ENCODE data around the gene TRMT61A.
"Not testable (repeated sequence)": the region's sequence is repeated elsewhere in the genome, so short reads cannot be mapped to it uniquely, and the experiment has no call there.

Gene TRMT61A

DNA sequence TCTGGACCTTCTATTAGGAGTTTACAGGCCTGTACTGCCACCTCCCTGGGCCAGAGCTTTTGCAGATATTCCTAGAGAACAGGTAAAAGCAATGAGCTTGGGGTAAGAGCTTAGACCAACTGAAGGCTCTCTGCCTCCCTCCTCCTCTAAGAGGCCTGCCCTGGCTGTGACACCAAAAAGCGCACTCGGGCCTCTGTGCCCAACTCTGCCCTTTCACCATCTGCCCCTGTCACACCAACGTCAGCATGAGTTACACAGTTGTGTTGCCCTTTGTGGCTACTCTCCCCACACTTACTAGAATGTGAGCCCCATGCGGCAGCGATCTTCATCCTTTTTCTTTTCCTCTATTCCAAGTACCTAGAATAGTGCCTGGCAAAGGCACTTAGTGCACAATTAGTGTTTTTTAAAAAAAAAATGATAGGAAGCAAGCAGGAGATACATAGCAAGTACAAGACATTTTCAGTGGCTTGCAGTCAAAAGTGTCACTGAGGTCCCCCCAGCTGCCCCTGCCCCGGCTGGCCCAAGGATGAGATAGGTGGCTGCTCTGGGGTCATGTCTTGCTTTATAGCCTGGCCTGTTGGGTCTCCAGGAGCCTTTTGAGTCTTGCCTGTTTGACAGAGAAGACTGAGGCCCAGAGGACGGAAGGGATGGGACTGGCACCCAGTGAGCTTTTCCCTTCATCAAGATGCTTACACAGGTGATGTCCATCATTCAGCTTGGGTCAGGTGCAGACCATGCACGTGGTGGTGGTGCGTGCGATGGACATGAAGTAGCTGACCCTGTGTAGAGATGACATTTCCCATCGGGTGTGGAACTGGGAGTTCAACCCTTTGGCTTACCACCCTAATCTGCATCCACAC is 18.9 kb upstream of the TRMT61A start:
- no peak for DNase-seq

DNA sequence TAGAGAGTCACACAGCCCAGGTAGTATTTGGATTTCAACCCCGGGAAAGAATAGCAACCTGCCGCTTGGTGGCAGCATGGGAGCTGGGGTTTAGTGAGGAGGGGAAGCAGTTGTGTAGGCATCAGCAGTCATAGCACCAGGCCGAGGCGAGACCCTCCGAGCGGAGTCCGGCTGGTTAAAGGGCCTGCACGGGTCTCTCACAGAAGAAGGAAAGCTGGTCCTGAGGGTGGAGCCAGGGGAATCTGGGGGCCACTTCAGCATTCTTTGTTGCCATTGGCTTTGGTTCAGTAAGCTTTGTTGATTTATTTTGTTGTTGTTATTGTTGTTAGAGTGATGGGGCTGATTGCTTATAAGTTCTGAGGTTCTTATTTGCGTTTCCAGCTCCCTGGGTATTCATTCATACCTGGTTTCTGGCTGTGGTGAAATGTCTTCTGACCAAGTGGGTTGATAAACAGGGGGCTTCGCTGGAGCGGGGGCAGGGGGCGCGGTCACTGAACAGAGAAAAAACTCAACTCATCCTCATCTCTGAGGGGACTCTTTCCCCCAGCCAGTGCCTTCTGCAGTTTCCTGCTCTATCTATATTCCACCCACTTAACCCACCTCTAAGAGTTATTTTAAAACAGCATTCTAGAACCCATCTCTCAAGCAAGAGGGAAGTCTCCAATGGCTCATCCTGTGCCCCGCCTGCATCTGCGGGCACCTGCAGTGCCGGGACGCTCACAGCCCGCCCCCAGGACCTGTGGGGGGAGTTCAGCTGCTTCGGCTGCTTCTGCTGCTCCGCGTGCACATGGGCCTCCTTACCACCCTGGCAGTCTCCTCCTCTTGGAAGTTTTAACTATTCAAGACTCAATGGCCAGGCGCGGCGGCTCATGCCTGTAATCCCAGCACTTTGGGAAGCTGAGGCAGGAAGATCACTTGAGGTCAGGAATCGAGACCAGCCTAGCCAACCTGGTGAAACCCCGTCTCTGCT is 18.0 kb upstream of the TRMT61A start:
- no peak for DNase-seq

- DNase-seq = not testable (repeated sequence)
These were observed 16.8 kb upstream of the TRMT61A start for GRCh38 chr14:103512180-103512579.

- peak; percentile 99 for DNase-seq
These were observed 16.0 kb upstream of the TRMT61A start for GRCh38 chr14:103512701-103513611.

GRCh38 chr14:103514596-103515421 is 14.2 kb upstream of the TRMT61A start:
- DNase-seq = peak; percentile 62

DNA sequence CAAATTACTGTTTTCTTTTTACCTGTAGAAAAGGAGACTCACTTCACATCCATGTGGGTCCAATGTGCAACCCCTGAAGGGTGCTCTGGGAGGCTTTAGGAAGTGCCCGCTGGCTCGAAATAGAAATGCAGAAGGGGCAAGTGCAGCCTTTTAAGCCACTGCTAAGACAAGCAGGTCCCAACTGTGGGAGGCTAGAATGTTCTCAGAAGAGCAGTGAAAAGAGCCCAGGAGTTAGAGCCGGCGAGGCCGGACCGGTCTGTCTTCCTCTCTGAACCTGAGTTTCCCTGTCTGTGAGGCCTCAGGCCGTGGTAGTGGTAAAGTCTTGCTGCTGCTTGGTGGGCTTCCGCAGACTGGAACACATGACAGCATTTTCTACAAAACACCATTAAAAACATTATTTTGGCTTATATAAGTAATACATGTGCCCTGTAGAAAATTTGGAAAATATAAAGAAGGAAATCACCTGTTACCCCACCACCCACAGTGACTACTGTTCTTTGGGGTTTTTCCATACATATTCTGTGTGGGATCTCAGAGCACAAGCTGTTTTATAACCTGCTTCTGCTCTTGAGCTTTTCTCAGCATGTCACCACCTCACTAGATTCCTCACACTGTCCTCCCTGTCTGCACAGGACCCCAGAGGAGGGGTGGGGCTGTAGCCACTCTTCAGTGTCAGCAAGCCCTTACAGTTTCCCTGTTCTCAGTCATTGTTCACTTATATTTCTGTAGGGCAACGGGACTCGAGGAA is 12.4 kb upstream of the TRMT61A start:
- no peak for DNase-seq

DNA sequence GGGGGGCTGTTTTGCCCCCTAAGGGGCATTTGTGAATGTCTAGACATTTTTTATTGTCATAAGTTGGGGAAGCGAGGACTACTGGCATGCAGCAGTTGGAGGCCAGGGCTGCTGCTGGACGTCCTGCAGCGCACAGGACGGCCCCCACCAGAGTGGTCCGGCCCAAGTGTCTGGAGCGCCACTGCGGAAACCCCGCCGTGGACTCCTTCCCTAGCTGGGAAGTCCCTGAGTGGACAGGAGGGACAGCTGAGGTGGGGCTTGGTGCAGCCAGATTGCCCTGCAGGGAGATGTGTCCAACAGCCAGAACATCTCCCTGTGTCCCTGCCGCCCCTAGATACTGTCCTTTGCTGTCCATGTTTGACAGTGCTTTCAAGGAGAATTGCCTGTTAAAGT is 11.8 kb upstream of the TRMT61A start:
- DNase-seq = no peak

DNA sequence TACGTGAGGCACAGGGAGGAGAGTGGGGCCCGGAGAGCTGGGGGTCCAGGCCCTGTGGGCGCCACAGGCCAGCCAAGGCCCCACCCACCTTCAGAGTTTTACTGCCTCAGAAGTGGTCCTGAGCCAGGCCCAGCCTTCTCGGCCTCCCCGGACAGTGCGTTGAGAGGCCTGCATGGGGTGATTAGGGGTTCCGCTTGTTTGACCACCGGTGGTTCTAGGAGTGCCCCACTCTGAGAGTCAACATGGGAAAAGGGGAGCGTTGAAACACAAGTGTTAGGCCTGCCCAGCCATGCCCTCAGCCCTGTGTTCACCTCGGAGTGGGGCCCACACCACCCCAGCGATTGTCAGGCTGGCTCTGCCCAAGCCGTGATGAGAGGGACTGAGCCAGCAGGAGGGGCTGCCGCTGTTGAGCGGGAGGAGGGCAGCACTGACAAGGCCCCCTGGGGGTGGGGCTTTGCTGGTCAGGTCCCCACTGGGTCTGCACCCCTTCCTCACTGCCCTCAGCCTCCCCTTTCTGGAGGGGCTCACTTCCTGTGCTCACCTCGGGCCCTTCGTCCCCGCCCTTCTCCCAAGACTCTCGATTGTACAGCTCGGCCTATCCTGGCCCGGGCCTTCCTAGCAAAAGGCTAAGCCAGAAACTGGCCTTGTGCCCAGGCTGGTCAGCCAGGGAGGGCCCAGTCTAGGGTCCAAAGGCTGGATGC is 11.1 kb upstream of the TRMT61A start:
- DNase-seq = no peak

- peak; percentile 36 for DNase-seq
These were observed 10.5 kb upstream of the TRMT61A start for GRCh38 chr14:103518422-103519042.

- DNase-seq = no peak
These were observed 9.8 kb upstream of the TRMT61A start for GRCh38 chr14:103519043-103519836.

GRCh38 chr14:103519837-103520212 is 9.2 kb upstream of the TRMT61A start:
- peak; percentile 66 for DNase-seq

DNA sequence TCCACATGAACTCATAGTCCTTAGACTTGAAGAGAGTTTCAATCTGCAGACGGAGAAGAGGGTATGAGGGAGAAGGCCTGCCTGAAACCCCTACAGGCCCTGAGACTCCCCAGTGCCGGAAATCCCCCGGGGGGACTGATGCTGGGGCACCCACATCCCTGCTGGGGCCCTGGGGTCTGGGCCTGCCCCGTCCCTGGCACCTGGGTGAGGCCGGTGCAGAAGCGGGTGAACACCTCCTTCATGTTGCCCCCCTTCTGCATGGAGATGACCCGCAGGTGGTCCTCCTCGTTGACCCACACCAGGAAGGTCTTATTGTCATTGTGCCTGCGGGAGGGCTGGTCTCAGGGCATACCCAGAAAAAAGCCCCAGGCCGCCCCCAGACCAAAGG is 8.7 kb upstream of the TRMT61A start:
- no peak for DNase-seq

DNA sequence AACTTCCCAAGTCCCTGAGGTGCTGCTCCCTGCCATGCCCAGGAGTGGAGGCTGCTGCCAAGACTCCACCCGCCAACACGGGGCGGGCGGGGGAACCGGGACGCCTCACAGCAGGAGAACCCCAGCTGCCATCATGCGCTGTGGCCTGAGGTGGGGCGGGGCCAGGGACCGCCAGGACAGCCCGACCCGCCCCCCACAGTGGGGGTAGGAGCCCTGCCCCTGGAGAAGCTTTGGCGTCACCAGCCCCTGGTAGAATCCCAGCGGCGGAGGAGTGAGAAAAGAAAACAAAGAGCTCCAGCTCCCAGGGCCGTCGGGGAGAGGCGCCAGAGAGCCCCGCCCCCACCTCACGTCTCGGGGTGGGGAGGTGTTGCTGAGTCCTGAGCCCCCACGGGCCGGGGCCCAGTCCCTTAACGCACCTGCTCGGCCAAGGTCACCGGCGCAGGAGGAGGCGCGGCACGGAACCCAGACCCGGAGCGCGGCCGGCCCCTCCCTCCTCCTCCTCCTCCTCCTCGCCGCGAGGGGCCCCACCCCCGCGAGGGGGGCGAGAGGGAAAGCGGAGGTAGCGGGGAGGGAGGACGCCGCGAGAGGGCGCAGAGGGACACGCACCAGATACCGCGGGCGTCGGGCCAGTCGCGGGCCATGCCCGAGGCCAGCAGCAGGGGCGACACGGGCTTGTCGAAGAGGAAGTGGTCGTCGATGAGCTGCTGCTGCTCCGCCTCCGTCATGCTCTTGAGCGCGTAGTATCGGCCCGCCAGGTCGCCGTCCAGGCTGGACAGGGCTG is 8.1 kb upstream of the TRMT61A start:
- peak; percentile 84 for DNase-seq

DNA sequence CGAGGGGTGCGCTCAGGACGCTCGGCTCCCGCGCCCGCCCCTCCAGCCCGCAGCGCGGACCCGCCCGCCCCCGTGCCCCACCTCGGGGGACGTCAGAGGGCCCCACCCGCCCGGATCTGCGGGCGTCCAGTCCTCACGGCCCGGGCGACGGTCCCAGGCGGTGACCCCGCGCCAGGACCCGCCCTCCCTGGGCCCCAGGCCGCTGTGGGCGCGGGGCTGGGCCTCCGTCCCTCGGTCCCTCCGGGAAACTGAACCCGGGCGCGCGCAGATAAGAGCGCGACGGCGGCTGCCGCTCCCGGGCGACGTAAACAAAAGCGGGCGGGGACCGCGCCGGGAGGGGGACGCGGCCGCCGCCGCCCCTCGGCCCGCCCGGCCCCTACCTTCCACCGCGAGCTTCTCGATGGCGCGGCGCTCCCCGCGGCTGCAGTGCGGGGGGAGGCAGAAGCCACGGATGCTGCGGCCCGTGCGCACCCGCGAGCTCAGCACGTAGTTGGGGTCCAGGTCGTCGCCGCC is 7.5 kb upstream of the TRMT61A start:
- no peak for DNase-seq

DNA sequence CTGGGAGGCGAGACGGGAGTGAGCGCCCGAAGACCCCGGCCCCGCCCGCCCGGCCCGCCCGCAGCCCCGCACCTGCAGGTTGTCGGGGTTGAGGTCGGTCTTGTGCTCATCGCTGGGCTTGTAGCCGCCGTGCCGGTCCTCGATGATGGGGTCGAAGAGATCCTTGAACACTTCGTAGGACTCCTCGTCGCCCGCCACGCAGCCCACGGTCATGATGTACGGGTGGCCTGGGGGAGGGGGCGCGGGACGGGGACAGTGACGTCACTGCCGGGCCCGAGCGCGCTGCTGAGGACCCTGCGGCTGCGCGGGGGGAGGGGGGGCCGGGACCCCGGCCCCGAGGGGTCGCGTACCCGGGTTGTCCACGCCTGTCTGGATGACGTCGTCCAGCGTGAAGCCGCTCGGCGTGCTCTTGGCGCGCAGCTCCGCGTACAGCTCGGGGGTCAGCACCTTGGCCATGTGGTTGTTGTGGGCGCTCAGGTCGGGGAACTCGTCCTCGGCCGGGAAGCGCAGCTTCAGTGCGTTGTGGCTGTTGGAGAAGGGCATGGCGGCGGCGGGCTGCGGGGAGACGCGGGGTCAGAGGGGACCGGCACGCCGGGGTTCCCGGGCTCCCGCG is 6.9 kb upstream of the TRMT61A start:
- peak; percentile 47 for DNase-seq

DNA sequence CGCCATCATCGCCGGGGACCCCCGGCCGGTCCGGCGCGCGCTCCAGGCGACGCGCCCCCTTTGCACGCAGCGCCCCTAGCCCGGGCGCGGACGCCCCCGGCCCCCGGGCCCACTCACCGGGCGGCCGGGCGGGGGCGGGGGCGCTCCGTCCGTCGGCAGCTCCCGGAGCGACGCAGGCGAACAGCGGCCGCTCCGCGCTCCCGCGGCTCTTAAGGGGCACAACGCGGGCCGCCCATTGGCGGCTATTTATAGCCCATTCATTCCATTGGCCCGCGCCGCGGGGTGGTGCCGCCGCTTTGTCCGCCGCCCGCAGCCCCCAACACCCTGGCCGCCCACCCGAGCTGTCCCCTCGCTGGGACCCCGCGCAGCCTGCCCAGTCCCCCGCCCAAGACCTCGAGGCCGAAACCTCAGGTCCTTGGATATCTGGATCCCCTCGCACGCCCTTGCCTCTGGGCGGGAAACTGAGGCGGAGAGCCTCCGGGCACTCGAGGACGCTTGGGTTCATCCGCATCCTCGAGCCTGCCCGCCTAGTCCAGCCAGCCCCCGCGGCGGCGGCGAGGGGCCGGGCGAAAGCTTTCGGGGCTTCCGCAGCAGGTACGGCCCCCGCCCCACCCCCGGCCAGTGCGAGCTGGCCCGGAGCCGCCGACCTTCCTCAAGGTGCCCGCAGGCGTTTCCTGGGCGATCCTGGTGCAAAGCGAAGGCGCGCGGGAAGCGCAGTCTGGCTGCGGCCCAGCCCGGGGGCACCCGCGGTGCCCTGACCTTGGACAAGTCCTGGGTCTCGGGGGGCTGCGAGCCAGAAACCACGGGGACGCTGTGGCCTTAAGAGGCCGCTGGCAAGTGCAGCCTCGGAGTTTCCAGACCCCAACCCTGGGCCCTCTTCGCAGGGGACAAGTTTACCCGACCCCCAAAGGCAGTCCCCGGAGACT is 6.1 kb upstream of the TRMT61A start, which contains the start of gene CKB:
Gene CKB, minus strand, starts transcription at position 182 of the 926 bp plus-strand sequence. CDS start 337 bp downstream, outside the sequence.
- peak; percentile 60 for DNase-seq

Data from DMS79 (cell line).